Measurements from ENCODE around the gene ATAD3B.
"Not testable (repeated sequence)": the region's sequence is repeated elsewhere in the genome, so short reads cannot be mapped to it uniquely, and the experiment has no call there.

Gene ATAD3B

DNA sequence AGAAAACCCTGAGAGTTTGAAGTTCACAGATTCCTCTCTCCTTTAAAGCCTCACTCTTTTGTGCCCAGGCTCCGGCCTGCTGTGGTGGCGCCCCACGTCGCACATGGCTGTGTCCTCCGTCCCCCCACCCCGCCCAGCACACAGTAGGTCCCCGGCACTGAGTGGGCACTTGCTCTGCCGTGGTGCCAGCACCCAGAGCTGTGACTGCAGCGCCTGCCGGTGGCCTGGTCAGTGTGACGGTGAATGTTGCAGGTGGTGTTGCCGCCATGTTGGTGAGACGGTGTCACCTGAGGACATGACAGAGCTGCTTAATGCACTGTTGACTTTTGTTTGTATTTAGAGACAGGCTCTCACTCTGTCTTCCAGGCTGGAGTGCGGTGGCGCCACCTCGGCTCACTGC, 18.7 kb upstream of the ATAD3B start:
- no peak for FAIRE-seq

GRCh38 chr1:1454286-1455056, 17.1 kb upstream of the ATAD3B start:
- not testable (repeated sequence) for FAIRE-seq

GRCh38 chr1:1455366-1455884, 16.1 kb upstream of the ATAD3B start:
- FAIRE-seq = no peak

DNA sequence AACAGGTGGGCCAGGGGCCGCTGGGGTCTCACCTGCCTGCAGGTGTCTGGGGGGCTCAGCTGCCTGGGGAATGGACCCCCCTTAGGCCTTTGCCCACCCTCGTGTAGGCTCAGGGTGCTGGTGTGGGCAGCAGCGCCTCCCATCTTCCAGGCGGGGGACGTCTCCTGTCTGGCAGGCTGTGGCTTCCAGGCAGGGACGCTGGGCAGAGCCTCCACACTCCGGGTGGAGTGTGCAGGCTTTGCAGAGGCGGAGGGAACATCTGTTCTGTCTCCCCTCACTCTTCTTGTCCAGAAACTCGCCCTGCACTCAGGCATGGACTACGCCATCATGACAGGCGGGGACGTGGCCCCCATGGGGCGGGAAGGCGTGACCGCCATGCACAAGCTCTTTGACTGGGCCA, 15.6 kb upstream of the ATAD3B start:
- not testable (repeated sequence) for FAIRE-seq

GRCh38 chr1:1456683-1457255, 14.8 kb upstream of the ATAD3B start:
- not testable (repeated sequence) for FAIRE-seq

GRCh38 chr1:1459156-1459555, 12.4 kb upstream of the ATAD3B start:
- FAIRE-seq = not testable (repeated sequence)

GRCh38 chr1:1459711-1460110, 11.9 kb upstream of the ATAD3B start:
- not testable (repeated sequence) for FAIRE-seq

- no peak for FAIRE-seq
Observed at GRCh38 chr1:1460540-1461130, 10.9 kb upstream of the ATAD3B start.

GRCh38 chr1:1461721-1462317, 9.7 kb upstream of the ATAD3B start:
- no peak for FAIRE-seq

GRCh38 chr1:1462318-1462966, 9.1 kb upstream of the ATAD3B start:
- FAIRE-seq = no peak

DNA sequence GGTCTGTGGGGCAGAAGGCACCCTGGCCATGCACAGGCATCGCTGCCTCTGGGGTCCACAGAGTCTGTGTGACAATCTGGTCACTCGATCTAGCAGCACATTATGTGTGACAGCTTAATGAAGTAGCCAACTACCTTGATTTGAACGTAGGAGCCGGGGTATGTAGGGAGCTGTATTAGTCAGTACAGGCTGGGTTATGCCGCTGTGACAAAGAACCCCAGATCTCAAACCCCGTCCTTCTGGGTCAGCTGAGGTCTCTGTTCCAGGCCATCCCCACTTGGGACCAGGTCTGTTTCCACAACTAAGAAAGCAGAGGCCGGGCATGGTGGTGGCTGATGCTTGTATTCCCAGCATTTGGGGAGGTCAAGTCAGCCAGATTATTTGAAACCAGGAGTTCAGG, 8.3 kb upstream of the ATAD3B start:
- no peak for FAIRE-seq

DNA sequence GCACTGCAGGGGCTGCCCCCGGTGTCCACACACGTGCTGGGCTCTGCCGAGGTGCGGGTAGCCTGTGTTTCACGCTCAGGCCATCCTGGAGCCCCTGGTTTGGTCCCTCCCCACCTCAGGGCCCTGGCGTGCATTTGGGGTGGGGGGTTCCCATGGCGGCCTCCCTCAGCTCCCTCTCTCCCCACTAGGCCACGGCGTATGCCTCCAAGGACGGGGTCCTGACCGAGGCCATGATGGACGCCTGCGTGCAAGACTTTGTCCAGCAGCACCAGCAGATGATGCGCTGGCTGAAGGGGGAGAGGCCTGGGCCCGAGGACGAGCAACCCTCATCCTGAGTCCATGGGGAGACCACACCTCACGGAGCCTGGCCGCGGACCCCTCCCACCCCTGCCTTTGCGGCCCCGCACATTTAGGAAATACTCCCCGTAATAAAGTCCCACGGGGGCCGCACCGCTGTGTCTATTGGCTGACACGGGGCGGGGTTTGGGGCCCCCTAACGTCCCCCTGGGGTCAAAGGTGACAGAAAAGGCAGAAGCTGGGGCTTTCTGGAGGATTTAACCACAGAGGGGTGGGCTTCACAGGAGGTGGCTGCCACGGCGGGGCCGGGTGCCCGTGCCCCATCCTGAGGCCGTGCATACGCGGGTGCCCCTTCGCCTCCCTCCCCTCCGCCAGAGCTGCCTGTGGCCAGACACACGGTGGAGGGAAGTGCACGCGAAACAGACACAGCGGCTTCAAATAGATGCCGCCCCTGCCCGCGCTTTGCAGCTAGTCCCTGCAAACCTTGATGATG, 3.2 kb upstream of the ATAD3B start:
- FAIRE-seq = not testable (repeated sequence)

- FAIRE-seq = no peak
Observed at GRCh38 chr1:1470626-1471388, 758 bp upstream of the ATAD3B start.

DNA sequence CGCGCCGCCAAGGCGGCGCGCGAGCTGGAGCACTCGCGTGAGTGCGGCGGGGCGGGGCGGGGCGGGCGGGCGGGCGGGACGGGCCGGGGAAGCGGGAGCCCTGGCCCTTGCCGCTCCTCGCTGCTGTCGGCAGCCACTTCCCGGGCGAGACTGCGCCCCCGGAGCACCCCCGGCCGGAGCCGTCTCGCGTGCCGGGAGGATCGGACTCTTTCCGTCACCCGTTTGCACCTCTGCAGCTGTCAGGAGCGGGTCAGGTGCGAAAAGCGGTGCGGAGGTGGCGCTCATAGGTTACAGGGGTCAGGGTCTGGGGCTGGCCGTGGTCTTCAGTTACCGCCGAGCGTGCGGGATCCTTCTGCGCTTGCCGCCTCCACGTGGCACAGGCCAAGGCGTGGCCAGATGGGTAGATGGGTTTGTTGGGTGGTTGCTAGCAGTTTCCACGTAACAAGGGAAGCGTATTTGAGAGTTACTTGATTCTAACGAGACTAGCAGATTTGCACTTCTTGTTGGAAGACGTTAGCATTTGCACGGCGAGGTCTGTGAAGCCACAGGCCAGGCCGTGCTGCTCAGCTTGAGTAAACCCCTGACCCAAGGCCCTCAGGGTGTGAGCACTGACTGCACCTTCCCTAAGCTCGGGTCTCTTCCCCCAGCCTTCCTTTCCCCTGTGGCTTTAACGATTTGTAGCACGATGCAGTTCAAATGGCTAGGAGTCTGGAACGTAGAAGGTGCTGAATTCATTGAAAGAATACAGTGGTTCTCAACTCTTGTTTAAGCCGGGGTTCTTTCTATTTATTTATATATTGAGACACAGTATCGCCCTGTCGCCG, 700 bp downstream of the ATAD3B start:
- not testable (repeated sequence) for FAIRE-seq

DNA sequence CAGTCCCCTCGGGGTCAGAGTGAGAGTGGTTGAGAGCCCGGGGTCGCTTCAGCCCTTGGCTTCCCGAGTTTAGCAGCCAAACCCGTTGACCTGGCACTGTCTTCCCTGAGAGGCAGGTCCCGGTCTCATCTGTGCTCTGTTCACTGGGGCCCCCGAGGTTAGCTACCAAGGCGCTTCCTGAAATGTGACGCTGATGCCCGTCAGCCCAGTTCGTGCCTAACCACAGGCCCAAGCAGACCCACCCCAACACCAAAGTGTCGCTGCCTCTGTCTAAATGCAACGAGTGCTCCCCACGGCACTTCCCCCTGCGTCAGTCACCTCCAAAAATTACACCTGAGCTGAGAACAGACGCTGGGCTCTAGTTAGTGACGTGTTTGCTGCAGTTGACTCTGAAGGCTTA, 4.4 kb downstream of the ATAD3B start:
- FAIRE-seq = not testable (repeated sequence)

GRCh38 chr1:1477206-1477605, 5.6 kb downstream of the ATAD3B start:
- FAIRE-seq = no peak

DNA sequence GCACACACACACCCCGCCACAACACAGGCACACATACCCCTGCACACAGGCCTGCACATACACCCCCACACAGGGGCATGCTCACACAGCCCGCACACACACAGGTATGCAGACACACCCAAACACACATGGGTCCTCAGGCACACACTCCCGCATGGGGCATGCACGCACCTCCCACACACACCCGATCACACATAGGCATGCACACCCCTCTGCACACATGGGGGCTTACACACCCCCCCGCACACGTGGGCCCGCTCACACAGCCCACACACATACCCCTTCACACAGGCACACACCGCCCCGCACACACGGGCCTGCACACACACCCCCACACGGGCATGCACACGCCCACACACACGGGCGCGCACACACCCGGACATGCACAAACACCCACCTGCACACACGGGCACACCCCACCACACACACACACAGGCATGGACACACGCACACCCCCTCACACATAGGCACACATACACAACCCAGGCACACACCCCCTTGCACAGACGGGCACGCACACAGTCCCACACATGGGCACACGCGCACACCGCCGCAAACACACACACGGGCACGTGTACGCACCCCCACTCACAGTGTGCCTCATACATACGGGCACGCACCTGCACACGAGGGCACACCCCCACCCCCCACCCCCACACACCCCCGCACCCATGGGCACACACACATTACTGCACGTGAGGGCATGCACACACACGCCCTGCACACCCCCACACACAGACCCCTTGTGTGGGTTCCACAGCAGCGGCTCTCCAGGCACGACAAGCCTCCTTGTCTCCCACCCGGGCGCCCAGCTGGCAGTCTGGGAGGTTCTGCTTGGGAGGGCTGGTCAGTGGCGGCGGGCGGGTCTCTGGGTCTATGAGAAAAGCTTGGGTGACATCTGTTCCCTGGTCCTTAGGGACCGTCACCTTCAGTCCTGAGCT, 8.3 kb downstream of the ATAD3B start:
- no peak for FAIRE-seq

DNA sequence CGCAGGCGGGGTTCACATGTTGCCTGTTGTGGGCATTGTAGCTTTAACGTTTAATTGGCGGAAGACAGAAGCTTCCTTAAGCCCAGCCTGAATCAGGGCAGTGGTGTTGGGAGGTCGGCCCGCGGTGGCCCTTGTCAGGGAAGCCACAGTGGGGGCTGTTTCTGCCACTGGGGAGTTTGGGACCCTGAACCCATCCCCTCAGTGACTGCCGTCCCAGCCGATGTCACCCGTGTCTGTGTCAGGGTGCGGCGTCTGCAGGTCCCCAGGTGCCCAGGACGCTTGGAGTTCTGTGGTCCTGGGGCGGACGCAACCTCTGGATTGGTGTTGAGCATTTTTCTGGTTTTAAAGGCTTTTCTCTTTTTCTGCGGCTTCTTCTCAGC, 8.9 kb downstream of the ATAD3B start:
- FAIRE-seq = not testable (repeated sequence)

GRCh38 chr1:1481811-1482210, 10.2 kb downstream of the ATAD3B start:
- not testable (repeated sequence) for FAIRE-seq

Data from endometrium (tissue), 2 donors.